ENCODE measurements around the gene MYL5.

The MYL5 gene

GRCh38 chr4:663438-664428 lies 10.6 kb upstream of the MYL5 start:
- H3K4me3 ChIP-seq (ENCODE audit: low read depth, low read length) = no peak overlapping the region
- TF ChIP-seq, protein P1, sequence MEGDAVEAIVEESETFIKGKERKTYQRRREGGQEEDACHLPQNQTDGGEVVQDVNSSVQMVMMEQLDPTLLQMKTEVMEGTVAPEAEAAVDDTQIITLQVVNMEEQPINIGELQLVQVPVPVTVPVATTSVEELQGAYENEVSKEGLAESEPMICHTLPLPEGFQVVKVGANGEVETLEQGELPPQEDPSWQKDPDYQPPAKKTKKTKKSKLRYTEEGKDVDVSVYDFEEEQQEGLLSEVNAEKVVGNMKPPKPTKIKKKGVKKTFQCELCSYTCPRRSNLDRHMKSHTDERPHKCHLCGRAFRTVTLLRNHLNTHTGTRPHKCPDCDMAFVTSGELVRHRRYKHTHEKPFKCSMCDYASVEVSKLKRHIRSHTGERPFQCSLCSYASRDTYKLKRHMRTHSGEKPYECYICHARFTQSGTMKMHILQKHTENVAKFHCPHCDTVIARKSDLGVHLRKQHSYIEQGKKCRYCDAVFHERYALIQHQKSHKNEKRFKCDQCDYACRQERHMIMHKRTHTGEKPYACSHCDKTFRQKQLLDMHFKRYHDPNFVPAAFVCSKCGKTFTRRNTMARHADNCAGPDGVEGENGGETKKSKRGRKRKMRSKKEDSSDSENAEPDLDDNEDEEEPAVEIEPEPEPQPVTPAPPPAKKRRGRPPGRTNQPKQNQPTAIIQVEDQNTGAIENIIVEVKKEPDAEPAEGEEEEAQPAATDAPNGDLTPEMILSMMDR (IDR thresholded peaks at IDR 0.05; ENCODE audit: borderline replicate concordance, insufficient read depth, low read depth, low read length) = no peak

- H3K4me3 ChIP-seq (ENCODE audit: low read depth, low read length) = no peak overlapping the region
- TF ChIP-seq, protein P1 (IDR thresholded peaks at IDR 0.05; ENCODE audit: borderline replicate concordance, insufficient read depth, low read depth, low read length) = no peak
Measured at GRCh38 chr4:664713-665231, 9.6 kb upstream of the MYL5 start.

DNA sequence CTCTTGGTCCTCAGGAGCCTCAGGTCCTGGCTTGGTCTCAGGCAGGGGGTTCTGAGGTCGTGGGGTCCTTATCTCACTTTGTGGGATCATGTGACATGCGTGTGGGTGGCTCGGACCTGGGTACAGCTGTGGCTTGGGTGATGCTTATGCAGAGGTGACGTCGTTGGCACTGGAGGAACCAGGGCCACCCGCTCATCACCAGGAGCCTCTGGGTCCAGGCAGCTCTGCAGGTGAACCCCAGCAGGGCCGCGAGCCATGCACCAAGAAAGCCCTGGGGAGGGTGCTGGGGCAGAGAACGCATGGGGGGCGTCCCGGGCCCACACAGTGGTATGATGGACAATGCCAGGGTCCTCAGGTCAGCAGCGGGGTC lies 9.0 kb upstream of the MYL5 start:
- no peak overlapping the region for H3K4me3 ChIP-seq (ENCODE audit: low read depth, low read length)
- TF ChIP-seq, protein P1 (IDR thresholded peaks at IDR 0.05; ENCODE audit: borderline replicate concordance, insufficient read depth, low read depth, low read length) = no peak

DNA sequence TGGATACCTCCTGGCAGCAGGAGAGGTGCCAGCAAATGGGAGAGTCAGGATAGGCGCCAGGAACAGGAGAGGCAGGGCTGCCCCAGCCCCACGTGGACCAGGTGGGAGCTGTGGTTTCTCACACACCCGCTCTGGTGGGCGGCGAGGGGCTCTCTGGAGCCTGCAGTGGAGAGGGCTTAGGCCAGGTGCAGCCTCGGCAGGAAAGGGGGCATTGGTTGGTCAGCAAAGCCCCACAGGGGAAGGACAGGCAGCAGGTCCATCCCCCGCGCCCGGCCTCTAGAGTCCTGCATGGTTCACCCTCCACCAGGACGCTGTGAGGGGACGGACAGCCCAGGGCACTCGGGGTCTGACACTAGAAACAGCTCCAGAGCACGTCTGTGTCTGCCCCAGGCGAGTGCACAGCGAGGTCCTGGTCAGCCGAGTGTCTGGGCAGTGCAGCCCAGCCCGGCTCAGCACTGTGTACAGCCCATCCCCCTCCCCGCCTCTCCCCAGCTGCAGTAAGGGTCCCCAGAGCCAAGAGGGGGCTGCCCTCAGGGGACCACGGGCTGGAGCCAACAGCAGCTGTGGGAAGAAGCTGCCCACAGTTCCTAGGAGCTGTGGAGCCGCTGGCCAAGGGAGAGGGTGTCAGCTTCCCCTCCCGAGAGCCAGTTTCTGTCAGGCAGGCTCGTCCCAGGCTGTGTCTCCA lies 8.4 kb upstream of the MYL5 start:
- no peak overlapping the region for H3K4me3 ChIP-seq (ENCODE audit: low read depth, low read length)
- TF ChIP-seq, protein P1 (IDR thresholded peaks at IDR 0.05; ENCODE audit: borderline replicate concordance, insufficient read depth, low read depth, low read length) = no peak

DNA sequence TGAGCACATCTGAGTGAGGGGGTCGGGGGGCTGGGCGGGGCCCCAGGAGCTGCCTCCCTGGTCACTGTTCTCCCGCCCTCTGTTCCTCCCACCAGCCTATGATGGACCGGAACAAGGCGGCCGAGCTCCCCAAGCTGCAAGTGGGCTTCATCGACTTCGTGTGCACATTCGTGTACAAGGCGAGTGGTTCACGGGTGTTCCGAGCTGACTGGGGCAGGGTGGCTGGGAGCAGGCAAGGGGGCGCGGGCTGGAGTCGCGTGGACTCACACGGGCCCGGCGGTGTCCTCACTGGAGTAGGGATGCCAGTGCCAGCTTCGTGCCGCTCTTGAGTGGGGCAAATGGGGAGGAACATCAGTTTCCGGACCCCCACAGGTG lies 7.9 kb upstream of the MYL5 start:
- H3K4me3 ChIP-seq (ENCODE audit: low read depth, low read length) = no peak overlapping the region
- TF ChIP-seq, protein P1 (IDR thresholded peaks at IDR 0.05; ENCODE audit: borderline replicate concordance, insufficient read depth, low read depth, low read length) = no peak

DNA sequence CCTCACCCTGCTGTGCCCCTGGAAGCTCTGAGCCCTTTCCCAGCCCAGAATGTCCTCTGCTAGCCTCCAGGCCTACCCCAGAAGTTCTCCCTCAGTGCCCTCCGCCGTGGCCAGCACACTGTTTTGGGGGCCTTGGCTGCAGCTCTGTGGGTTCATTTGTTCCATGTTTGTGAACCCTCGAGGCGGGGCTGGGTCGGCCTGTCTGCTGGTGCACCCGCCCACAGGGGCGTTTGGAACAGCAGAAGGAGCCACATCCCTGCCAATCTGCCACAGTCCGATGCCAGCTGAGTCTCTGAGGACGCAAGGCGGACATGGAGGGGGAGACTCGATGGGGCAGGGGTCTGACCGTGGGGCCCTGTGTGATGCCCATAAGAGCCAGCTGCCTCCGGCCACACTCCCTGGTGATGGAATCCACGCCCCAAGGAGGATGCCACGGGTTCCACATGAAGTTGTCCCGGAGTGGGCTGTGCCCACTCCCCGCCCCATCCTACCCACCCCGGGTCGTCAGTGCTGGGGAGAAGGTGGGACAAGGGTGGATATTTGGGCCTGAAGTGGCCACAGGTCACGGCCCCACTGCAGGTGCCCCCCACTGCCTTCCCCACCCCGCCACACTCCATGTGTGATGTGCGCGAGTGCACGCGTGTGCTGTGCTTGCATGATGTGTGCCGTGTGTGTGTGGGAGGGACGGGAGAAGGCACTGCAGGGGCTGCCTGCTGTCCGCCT lies 7.4 kb upstream of the MYL5 start:
- no peak overlapping the region for H3K4me3 ChIP-seq (ENCODE audit: low read depth, low read length)
- TF ChIP-seq, protein P1 (IDR thresholded peaks at IDR 0.05; ENCODE audit: borderline replicate concordance, insufficient read depth, low read depth, low read length) = no peak
